Right lung (tissue), 5 donors: ENCODE data around the gene TMEM235. TPM values are rescaled to one million over a fixed set of nuclear protein-coding genes. Genes with fewer than 3 reads are reported as not detected.
A peak's percentile ranks its signal among the peaks of the same experiment; 100 is the strongest.

Source experiments
- DNase-seq, 2 donors: peaks; one replicate each; pipeline ENCODE4 v3.0.0-alpha.2; 2013
- polyA plus RNA-seq, 5 donors: library from polyadenylated mRNA; unstranded; fragments of 120-200 nt; gene quantifications; one replicate each; pipeline versions ENCODE4 v1.2.1 to v1.2.3, GENCODE V29; 2013; ENCODE audit warnings: inconsistent platforms in 1 of 5, low replicate concordance in 1 of 5; ENCODE audit not compliant: insufficient read length in 5 of 5, insufficient read depth in 1 of 5

Gene TMEM235
- polyA plus RNA-seq, 5 donors, result 0.08 to 0.21 (median 0.16) TPM

GRCh38 chr17:78272181-78272913 is 40.9 kb downstream of the TMEM235 start:
- peak; percentile 67 to 70 for DNase-seq

- no peak for DNase-seq
Observed at GRCh38 chr17:78272914-78273258, 41.5 kb downstream of the TMEM235 start.

- no peak for DNase-seq
Observed at GRCh38 chr17:78273813-78274212, 42.4 kb downstream of the TMEM235 start.

GRCh38 chr17:78275355-78275754 is 43.9 kb downstream of the TMEM235 start:
- no peak for DNase-seq

GRCh38 chr17:78276098-78276887 is 44.9 kb downstream of the TMEM235 start:
- no peak for DNase-seq

- DNase-seq, result no peak
Observed at GRCh38 chr17:78278139-78278741, 46.8 kb downstream of the TMEM235 start.

- no peak for DNase-seq
Observed at GRCh38 chr17:78279360-78279990, 48.0 kb downstream of the TMEM235 start.

- no peak for DNase-seq
Observed at GRCh38 chr17:78281249-78281845, 49.9 kb downstream of the TMEM235 start.

- no peak for DNase-seq
Observed at GRCh38 chr17:78284146-78284545, 52.7 kb downstream of the TMEM235 start.

- no peak for DNase-seq
Observed at GRCh38 chr17:78289004-78289403, 57.6 kb downstream of the TMEM235 start.

- DNase-seq, result peak; percentile 73 to 82
Observed at GRCh38 chr17:78289802-78290363, 58.5 kb downstream of the TMEM235 start.

Other genes with a start within 250 kb of the TMEM235 start
- gene TMC6, start 102.9 kb upstream of the TMEM235 start, polyA plus RNA-seq, result 10 to 100 TPM; 23.7 to 47.7 (median 38.6) TPM
- 1 to 10 TPM; 3.8 to 6.9 (median 5.6) TPM for gene TMC8, start 100.9 kb upstream of the TMEM235 start, polyA plus RNA-seq
- 1 to 10 TPM in 1 of 5 donors, under 1 TPM in 4; 0.28 to 1.7 (median 0.55) TPM for gene C17orf99, start 85.2 kb upstream of the TMEM235 start, polyA plus RNA-seq
- 10 to 100 TPM; 39.1 to 67.7 (median 43.5) TPM for gene SYNGR2, start 63.0 kb upstream of the TMEM235 start, polyA plus RNA-seq
- gene TK1, start 44.6 kb upstream of the TMEM235 start, polyA plus RNA-seq, result 10 to 100 TPM; 24.5 to 39.7 (median 28.4) TPM
- gene AFMID, start 44.3 kb upstream of the TMEM235 start, polyA plus RNA-seq, result 10 to 100 TPM; 45.4 to 55.4 (median 53.7) TPM
- 10 to 100 TPM; 21.7 to 39.2 (median 28.0) TPM for gene BIRC5, start 17.4 kb upstream of the TMEM235 start, polyA plus RNA-seq
- gene SOCS3, start 128.4 kb downstream of the TMEM235 start, polyA plus RNA-seq, result 10 to 100 TPM in 4 of 5 donors, 1 to 10 TPM in 1; 7.5 to 49.2 (median 26.1) TPM
- 10 to 100 TPM; 39.4 to 58.8 (median 54.8) TPM for gene PGS1, start 147.0 kb downstream of the TMEM235 start, polyA plus RNA-seq